HG03064 (cell line): ENCODE results near the gene PRDM1.

Source experiments
- ATAC-seq: cut with Tn5 transposase; IDR thresholded peaks from one replicate; pipeline ENCODE4 v1.9.1; 2021; ENCODE audit warnings: low read depth; ENCODE audit not compliant: unreplicated experiment

Gene PRDM1

GRCh38 chr6:106069478-106069877 is 16.7 kb upstream of the PRDM1 start:
- no peak for ATAC-seq

DNA sequence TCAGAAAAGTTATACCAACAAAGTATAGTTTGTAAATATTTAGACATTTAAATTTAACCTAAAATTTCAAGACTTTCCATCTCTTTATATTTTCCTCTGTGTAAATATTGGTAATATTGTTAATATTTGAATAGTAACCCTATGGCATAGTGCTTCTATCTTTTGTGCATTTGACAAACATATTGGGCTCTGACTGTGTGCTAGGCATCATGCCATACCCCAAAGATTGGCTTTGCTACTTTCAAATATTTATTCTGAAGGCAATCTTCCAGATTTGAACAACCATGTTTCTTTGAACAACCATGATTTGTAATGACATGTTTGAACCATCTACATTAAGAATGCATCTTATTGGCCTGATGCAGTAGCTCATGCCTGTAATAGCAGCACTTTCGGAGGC is 15.5 kb upstream of the PRDM1 start:
- ATAC-seq: no peak

- ATAC-seq: no peak
Measured at GRCh38 chr6:106072501-106073090, 13.5 kb upstream of the PRDM1 start.

DNA sequence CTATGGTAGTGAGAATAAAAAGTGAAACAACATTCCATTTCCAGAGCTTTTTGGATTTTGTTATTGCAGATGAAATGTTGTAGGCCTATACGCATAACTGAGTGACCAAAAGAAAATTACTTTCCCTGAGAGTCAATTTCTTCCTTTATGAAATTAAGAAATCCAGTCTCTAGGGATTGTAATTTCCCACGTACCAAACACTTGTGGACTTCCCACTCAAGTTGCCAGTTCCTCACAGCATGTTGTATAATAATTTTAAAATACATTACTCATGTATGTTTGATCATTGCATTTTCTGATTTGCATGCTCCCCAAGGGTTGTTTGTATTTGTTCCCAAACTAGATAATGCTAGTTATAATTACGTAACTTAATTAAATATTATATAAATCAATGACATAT is 12.0 kb upstream of the PRDM1 start:
- ATAC-seq: no peak

GRCh38 chr6:106076139-106076538 is 10.0 kb upstream of the PRDM1 start:
- no peak for ATAC-seq

DNA sequence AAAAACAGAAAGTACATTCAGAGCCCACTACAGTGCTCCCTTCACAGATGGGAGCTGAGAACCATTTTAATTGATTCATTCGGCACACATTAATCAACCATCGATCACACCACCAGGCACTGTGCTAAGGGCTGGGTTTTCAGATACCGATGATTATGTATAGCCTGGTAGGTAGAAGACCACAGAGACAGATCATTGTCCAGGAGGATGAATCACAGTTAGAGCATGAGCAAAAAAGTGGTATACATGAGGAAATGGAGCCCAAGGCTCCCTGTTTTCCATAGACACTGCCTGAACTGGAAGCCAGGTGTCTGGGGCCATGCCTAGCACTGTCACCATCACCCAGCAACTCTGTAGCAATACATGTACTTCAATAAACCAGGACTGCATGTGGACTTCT is 9.0 kb upstream of the PRDM1 start:
- no peak for ATAC-seq

- no peak for ATAC-seq
Measured at GRCh38 chr6:106077881-106078280, 8.3 kb upstream of the PRDM1 start.

GRCh38 chr6:106079961-106080762 is 6.0 kb upstream of the PRDM1 start:
- ATAC-seq: no peak

- ATAC-seq: no peak
Measured at GRCh38 chr6:106080763-106081095, 5.4 kb upstream of the PRDM1 start.

- ATAC-seq: no peak
Measured at GRCh38 chr6:106081715-106082114, 4.4 kb upstream of the PRDM1 start.

GRCh38 chr6:106082735-106083398 is 3.3 kb upstream of the PRDM1 start:
- no peak for ATAC-seq

- no peak for ATAC-seq
Measured at GRCh38 chr6:106083618-106084017, 2.5 kb upstream of the PRDM1 start.

GRCh38 chr6:106084106-106084988 is 1.8 kb upstream of the PRDM1 start:
- ATAC-seq: peak; percentile 69

DNA sequence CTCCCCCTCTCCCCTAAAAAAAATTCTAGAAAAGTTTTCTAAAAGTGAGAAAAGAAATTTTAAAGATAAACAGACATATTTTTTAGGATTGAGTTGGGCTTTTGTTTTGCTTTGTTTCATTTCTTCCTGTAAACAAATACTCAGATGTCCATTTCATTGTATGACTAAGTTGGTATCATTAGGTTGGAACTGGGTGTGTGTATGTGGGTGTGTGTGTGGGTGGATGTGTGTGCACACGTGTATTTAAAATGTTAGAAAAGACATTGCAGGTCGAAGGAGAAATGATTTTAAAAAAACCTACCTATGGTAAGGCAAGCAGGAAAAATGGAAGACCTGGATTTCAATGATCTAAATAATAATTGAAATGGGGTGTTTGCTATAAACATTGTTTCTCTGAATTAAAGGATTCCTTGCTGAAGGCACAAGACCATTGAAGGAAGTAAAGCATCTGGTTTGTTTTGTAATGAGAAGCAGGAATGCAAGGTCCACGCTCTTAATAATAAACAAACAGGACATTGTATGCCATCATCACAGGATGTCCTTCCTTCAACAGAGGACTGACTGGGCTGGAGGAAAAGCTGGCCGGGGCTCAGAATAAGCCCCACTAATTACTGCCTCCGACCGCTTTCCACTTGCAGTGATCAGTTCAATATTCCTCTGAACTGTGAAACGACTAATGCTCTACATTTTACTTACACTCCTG is 996 bp upstream of the PRDM1 start:
- no peak for ATAC-seq

- ATAC-seq: no peak
Measured at GRCh38 chr6:106085692-106085983, 498 bp upstream of the PRDM1 start.

DNA sequence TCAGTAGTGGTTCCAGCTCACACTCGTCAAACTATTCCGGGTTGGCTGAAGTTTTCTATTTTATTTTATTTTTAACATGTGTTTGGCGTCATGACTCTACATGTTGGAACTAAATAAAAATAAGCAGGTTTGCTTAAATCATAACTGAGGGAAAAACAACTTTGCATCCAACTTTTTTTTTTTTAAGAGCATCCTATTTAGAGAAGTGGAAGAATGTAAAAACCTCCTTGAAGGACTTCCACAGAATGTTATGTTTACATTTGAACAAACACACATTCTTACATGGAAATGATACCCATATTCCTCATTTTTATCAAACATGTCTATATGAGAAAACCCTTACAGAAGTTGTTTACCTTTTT is 659 bp downstream of the PRDM1 start:
- no peak for ATAC-seq

GRCh38 chr6:106087548-106088325 is 1.6 kb downstream of the PRDM1 start:
- no peak for ATAC-seq

- no peak for ATAC-seq
Measured at GRCh38 chr6:106090001-106090400, 3.9 kb downstream of the PRDM1 start.

DNA sequence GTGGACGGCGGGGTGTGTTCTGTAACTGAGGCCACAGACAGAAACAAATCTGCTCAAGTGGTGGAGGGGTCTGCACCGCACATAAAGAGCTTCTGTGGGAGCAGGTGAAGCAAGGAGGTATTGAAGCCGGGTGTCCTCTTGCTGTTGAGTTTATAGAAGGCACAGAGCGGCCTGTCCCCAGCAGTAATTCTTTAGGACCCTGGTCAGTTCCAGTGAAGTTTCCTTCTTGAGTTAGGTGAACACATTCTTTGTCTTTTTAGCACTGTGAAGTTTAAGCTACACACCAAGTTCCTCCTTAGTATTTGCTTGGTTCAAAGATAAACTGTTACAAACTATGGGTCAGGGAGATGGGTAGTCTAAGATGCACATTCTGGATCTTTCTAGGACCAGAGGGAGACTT is 6.1 kb downstream of the PRDM1 start:
- ATAC-seq: no peak
